GM19372 (cell line): ENCODE measurements around the gene SRPK2.
"Not testable (repeated sequence)": the region's sequence is repeated elsewhere in the genome, so short reads cannot be mapped to it uniquely, and the experiment has no call there.

Source experiments
- ATAC-seq: cut with Tn5 transposase; IDR thresholded peaks from one replicate; pipeline ENCODE4 v1.9.1; 2021; ENCODE audit warnings: mild to moderate bottlenecking, low read depth, moderate library complexity; ENCODE audit not compliant: unreplicated experiment

Gene SRPK2

DNA sequence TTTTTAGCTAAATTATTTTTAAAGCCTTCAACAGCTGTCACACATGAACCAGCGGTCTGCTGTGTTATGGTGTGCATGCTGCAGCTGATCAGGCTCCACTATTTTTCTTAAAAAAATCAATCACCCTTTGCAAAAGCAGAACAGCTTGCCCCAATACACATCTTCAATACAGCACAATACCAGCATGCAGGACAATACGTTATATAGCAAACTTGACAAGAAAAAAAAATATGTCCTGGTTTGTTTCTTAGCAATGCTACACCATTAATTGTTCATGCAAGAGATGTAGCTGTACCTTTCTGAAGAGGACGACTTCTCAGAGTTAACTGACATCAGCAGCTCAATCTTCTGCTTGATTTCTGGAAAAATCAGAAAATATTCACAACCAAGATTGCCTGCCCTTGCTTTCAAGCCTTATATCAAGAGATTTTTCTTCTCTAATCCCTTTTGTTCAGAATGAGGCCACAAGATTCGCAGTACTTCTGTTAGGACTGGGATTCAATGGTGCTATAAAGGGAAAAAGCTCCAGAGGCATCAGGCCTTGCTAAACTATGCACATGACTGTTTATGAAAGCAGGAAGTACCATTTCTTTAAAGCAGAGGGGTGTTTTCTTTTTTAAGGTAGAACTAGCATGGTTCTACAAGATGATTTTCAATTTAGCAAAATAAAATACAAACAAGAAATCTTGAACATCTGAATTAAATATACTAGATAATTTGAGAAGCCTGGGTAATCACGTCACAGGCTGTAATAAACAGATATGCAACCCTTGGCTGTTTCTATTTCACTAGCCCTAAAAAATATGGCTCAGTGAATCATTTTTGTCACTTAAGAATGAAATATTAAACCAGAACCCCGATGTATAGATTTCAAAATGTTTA is 120.0 kb downstream of the SRPK2 start:
- ATAC-seq = peak; percentile 83

GRCh38 chr7:105268056-105268455 is 120.7 kb downstream of the SRPK2 start:
- no peak for ATAC-seq

- ATAC-seq = no peak
These were observed 121.5 kb downstream of the SRPK2 start for GRCh38 chr7:105267244-105267643.

DNA sequence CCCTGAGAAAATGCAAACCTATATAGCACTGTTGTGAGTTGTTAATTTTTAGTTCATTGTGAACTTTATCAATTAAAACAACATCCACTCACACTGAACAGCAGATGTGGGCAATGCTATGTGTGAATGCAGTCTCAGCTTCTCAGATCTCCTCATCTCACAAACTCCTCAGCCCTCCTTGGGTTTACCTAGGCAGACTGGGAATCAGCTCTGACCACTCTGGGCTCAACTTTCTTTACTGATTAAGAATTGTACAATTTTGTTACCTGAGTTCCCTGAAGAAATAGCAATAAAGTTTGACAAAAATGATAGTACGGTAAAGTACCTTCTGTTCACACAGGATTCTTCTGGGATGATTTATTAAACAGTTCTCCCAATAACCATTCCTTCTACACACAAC is 124.0 kb downstream of the SRPK2 start:
- ATAC-seq = no peak

DNA sequence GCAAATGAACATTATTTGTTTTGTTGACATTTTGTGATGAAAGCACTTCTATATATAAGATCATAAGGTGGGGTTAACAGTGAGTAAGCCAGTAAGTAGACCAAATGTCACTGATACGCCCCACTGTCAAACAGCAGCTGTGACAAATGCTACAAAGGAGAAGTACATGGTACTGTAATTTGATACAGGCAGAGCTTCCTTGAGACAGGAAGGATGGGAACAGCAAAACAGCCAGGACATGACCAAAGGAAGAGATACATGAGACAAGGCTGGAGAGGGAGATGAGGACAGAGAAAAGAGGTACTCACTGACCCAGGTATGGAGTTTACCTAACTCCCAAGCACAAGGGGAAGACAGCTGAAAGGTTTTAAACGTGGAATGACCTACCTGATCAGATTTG is 127.0 kb downstream of the SRPK2 start:
- no peak for ATAC-seq

DNA sequence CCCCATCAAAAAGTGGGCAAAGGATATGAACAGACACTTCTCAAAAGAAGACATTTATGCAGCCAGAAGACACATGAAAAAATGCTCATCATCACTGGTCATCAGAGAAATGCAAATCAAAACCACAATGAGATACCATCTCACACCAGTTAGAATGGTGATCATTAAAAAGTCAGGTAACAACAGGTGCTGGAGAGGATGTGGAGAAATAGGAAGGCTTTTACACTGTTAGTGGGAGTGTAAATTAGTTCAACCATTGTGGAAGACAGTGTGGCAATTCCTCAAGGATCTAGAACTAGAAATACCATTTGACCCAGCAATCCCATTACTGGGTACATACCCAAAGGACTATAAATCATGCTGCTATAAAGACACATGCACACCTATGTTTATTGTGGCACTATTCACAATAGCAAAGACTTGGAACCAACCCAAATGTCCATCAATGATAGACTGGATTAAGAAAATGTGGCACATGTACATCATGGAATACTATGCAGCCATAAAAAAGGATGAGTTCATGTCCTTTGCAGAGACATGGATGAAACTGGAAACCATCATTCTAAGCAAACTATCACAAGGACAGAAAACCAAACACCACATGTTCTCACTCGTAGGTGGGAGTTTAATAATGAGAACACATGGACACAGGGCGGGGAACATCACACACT is 128.4 kb downstream of the SRPK2 start:
- not testable (repeated sequence) for ATAC-seq

- ATAC-seq = not testable (repeated sequence)
These were observed 129.8 kb downstream of the SRPK2 start for GRCh38 chr7:105258919-105259318.

DNA sequence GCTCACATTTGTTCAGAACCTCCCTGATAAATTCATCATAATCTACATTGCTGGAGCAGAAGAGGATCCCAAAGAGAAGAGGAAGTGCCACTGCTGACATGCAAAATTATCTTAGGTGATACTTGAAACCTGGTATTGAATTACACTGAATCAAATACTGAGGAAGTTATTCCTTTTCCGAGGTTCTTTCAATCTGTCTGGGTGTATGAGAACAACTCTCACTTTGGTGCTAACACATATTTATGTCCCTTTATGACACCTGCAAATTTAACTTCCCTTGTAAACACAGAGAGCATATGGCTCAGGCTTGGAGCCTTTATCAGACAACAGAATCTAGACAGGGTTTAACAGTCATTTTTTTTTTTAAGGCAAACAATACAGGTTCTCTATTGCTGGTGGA is 131.4 kb downstream of the SRPK2 start:
- ATAC-seq = no peak

GRCh38 chr7:105256761-105257231 is 131.9 kb downstream of the SRPK2 start:
- ATAC-seq = no peak

GRCh38 chr7:105250706-105251105 is 138.0 kb downstream of the SRPK2 start:
- no peak for ATAC-seq

DNA sequence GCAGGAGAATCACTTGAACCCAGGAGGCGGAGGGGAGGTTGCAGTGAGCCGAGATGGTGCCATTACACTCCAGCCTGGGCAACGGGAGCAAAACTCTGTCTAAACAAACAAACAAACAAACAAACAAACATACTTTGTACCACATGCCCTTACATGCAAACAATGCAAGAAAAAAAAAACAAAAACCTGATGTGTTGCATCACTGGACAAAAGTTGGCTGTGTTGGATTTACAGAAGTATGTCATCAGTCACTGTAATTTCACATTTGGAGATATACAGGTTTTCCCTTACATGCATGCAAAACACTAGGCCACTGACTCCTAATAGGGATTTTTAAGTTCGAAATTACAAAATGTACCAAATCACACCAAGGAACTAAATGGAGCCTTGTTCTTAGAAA is 138.5 kb downstream of the SRPK2 start:
- ATAC-seq = no peak

- ATAC-seq = no peak
These were observed 139.5 kb downstream of the SRPK2 start for GRCh38 chr7:105249216-105249615.

GRCh38 chr7:105246679-105247078 is 142.0 kb downstream of the SRPK2 start:
- ATAC-seq = no peak

GRCh38 chr7:105246256-105246655 is 142.5 kb downstream of the SRPK2 start:
- ATAC-seq = no peak

DNA sequence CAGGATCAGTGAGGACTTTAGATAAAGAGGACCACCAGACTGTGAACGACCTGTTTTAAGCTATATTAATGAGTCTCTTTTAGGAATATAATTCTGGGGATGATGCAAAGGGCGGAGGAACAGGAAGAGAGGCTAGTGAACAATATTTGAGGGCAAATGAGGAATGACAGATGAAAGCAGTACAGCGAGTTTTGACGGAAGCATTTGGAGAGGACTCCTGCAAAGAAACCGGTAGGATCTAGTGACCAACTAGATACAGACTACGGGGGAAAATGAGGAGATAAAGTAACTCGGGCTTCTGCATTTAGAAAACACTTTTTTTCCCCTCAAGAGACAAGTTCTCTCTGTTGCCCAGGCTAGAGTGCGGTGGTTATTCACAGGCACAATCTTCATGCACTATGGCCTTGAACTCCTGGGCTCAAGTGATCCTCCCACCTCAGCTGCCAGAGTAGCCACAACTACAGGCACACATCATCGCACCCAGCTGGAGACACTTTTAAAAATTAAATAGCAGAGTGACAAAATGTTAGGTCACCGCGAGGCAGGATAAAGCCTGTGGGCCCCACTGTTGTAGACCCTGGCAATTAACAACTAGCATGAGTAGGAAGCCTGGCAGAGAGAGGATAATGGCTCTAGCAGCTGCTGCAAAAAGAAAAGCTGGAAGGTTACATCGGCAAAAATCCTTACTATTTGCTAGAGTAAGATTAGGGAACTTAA is 143.2 kb downstream of the SRPK2 start:
- ATAC-seq = no peak

DNA sequence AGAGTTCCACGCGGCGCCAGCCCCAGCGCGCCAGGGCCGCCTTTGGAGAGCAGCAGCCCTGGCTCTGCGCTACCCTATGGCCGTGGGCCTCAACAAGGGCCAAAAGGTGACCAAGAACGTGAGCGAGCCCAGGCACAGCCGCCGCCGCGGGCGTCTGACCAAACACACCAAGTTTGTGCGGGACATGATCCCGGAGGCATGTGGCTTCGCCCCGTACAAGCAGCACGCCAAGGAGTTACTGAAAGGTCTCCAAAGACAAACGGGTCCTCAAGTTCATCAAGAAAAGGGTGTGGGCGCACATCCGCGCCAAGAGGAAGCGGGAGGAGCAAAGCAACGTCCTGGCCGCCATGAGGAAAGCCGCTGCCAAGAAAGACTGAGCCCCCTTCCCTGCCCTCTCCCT is 144.1 kb downstream of the SRPK2 start:
- ATAC-seq = no peak

GRCh38 chr7:105241198-105241597 is 147.5 kb downstream of the SRPK2 start:
- no peak for ATAC-seq

DNA sequence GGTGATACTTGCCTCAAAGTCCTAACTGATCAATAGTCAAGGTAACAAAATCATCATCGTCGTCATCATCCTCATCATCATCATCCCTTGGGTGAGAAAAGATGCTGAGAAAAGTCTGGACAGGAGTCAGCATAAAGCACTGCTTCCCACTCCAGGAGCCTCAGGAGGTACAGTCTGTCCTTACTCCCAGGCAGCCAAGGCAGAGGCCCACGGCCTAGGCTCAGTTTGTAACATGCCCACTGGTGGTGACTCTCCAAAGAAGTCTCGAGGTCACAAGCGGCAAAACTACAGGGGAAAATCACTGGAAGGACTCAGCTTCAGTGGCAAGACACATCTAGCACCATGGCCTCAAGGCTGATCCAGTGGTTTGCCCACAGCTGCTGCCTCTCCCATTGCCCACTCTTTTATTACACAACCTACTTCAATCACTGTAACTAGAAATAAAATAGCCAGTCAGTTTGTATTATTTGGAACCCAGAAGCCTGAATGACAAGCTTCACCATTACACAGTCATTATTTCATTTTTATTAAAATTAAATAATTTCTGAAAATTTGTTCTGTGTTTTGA is 150.4 kb downstream of the SRPK2 start:
- no peak for ATAC-seq

DNA sequence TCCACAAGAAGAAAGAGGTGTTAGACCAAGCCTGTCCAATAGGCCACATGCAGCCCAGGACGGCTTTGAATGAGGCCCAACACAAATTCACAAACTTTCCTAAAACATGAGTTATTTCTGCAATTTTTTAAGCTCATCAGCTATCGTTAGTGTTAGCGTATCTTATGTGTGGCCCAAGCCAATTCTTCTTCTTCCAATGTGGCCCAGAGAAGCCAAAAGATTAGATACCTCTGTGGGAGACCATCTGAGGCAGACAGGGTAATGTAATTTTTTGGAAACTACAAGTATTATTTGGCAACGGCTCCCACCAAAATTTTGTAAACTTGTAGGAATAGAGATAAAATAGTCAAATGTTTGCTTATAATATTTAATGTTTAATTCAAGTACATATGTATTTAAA is 153.8 kb downstream of the SRPK2 start:
- ATAC-seq = no peak

DNA sequence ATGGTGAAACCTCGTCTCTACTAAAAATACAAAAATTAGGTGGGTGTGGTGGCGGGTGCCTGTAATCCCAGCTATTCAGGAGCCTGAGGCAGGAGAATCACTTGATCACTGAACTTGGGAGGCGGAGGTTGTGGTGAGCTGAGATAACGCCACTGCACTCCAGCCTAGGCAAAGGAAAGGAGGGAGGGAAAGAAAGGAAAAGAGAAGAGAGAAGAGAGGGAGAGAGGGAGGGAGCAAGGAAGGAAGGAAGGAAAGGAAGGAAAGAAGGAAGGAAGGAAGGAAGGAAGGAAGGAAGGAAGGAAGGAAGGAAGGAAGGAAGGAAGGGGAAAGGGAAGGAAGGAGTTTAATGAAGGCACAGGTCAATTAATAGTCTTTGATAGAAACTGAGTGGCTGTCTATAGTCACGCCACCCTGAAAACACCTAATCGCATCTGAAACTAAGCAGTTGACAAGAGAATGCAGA is 155.9 kb downstream of the SRPK2 start:
- ATAC-seq = not testable (repeated sequence)

DNA sequence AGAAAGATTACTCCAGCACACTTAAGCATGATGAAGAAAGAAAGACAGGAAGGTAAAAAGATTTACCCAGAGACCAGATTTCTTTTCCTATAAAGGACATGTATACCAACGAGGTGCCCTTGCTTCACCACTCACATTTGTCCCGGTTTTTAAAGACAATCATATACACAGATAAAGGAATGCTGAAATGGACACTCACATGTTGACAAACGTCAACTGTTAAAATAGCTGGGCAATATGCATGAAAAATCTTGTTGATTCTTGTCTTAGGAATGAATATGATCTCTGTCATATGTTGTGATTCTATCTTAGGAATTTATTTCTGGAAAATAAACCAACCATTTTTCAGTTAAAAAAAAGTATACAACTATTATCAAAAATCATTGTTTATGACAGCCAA is 158.2 kb downstream of the SRPK2 start:
- ATAC-seq = no peak
